GM10266 (cell line): Measurements from ENCODE around the gene MFSD12.

ENCODE experiments used
- DNase-seq: peaks from one replicate; pipeline ENCODE4 v3.0.0; 2012; ENCODE audit errors: extremely low spot score
- TF ChIP-seq, protein P1 (sequence below): IDR thresholded peaks from 2 replicates; pipeline ENCODE4 v1.5.1; 2012; ENCODE audit warnings: mild to moderate bottlenecking, low read depth; ENCODE audit not compliant: control insufficient read depth, insufficient read depth; ENCODE audit errors: missing control alignments

Gene MFSD12

GRCh38 chr19:3591876-3592613 lies 34.7 kb upstream of the MFSD12 start:
- no peak for DNase-seq
- TF ChIP-seq, protein P1, sequence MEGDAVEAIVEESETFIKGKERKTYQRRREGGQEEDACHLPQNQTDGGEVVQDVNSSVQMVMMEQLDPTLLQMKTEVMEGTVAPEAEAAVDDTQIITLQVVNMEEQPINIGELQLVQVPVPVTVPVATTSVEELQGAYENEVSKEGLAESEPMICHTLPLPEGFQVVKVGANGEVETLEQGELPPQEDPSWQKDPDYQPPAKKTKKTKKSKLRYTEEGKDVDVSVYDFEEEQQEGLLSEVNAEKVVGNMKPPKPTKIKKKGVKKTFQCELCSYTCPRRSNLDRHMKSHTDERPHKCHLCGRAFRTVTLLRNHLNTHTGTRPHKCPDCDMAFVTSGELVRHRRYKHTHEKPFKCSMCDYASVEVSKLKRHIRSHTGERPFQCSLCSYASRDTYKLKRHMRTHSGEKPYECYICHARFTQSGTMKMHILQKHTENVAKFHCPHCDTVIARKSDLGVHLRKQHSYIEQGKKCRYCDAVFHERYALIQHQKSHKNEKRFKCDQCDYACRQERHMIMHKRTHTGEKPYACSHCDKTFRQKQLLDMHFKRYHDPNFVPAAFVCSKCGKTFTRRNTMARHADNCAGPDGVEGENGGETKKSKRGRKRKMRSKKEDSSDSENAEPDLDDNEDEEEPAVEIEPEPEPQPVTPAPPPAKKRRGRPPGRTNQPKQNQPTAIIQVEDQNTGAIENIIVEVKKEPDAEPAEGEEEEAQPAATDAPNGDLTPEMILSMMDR: no peak

GRCh38 chr19:3590991-3591659 lies 33.7 kb upstream of the MFSD12 start:
- DNase-seq: no peak
- TF ChIP-seq, protein P1: no peak

- no peak for DNase-seq
- TF ChIP-seq, protein P1: no peak
Observed at GRCh38 chr19:3589949-3590348, 32.6 kb upstream of the MFSD12 start.

DNA sequence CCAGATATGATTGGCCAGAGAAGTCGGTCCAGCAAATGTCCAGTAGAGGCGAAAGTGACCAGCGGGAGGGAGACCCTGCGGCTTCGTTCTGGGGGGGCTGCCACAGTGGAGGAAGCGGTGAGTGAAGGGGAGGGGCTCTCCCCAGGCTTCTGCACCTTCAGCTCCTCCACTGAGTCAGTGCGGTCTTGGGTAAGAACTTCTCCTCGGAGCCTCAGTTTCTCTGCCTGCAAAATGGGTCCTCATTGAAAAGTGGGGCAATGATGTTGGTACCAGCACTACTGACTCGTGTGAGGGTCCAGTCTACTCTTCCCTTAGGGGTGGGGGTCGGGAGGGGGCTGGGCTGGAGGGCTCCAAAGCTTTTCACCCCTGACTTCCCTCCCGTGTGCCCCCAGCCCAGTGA lies 32.1 kb upstream of the MFSD12 start:
- TF ChIP-seq, protein P1: no peak
- DNase-seq: no peak

DNA sequence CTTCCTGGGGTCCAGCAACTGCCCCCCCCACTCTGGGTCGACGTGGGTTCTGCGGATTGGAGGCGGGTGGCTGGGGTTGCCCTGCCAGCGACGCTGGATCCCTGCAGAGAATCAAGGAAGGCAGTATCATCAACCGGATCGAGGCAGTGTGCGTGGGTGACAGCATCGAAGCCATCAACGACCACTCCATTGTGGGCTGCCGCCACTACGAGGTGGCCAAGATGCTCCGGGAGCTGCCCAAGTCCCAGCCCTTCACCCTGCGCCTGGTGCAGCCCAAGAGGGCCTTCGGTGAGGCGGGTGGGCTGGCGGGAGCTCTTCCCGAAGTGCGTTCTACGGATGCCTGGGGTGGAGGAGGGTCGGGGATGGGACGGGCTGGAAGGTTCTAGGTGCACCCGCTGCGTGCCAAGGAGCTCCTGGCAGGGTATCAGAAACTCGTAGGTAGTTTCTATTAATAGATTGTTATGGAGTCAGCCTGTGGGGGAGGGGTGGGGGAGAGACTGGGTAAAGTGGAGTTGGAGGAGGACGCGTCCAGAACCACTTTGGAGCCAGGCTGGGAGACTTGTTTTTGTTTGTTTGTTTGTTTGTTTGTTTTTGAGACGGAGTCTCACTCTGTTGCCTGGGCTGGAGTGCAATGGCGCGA lies 29.4 kb upstream of the MFSD12 start:
- DNase-seq: no peak
- TF ChIP-seq, protein P1: no peak

GRCh38 chr19:3586127-3586626 lies 28.8 kb upstream of the MFSD12 start:
- TF ChIP-seq, protein P1: peak; percentile 56
- peak; percentile 78 for DNase-seq
